DND-41 (cell line): ENCODE data around the gene KBTBD7.

ENCODE experiments used
- EZH2 ChIP-seq: IDR thresholded peaks from 3 replicates; pipeline ENCODE4 v1.6.1; 2012; ENCODE audit warnings: borderline replicate concordance, low read depth, mild to moderate bottlenecking, moderate library complexity, low read length, inconsistent platforms; ENCODE audit not compliant: severe bottlenecking
- TF ChIP-seq, protein P1 (sequence below): IDR thresholded peaks from 2 replicates; pipeline ENCODE4 v1.5.1; 2012; ENCODE audit warnings: borderline replicate concordance, low read length, moderate library complexity, mild to moderate bottlenecking; ENCODE audit not compliant: poor library complexity, severe bottlenecking; ENCODE audit errors: extremely low read depth

DNA sequence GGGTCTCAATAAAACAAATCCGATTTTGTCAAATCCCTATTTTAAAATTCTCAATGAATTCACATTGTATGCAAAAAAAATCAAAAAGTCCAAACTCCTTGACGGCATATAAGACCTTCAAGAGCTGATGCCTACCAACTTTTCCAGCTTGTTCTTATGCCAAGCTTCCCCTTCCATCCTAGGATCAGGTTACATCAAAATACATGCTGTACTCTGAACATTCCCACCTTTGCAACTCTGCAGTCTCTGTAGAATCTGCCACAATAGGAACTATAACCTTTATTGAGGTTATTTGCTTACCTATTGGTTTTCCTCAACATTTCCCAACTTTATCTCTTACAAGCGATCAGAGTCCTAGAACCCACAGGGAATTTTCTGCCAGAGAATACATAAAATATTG is 7.9 kb downstream of the KBTBD7 start:
- TF ChIP-seq, protein P1, sequence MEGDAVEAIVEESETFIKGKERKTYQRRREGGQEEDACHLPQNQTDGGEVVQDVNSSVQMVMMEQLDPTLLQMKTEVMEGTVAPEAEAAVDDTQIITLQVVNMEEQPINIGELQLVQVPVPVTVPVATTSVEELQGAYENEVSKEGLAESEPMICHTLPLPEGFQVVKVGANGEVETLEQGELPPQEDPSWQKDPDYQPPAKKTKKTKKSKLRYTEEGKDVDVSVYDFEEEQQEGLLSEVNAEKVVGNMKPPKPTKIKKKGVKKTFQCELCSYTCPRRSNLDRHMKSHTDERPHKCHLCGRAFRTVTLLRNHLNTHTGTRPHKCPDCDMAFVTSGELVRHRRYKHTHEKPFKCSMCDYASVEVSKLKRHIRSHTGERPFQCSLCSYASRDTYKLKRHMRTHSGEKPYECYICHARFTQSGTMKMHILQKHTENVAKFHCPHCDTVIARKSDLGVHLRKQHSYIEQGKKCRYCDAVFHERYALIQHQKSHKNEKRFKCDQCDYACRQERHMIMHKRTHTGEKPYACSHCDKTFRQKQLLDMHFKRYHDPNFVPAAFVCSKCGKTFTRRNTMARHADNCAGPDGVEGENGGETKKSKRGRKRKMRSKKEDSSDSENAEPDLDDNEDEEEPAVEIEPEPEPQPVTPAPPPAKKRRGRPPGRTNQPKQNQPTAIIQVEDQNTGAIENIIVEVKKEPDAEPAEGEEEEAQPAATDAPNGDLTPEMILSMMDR = no peak
- TF ChIP-seq EZH2 = no peak
